Vagina (tissue), 2 donors: ENCODE data around the gene PHOSPHO2.

Source experiments
- POLR2A ChIP-seq, 2 donors: fragments of 450-650 bp; IDR thresholded peaks; one replicate each; pipeline ENCODE4 v1.6.1; 2017; ENCODE audit warnings: antibody characterized with exemption in 2 of 2, mild to moderate bottlenecking in 2 of 2, moderate library complexity in 2 of 2
- TF ChIP-seq, protein P1 (sequence below), 3 experiments: fragments of 450-650 bp in 2 of 3; fragments of 200-600 bp in 1 of 3; sonication (generic) in 1 of 3; IDR thresholded peaks; one replicate each; pipeline ENCODE4 v1.5.1; 2017 to 2019; ENCODE audit warnings: antibody characterized with exemption in 3 of 3, mild to moderate bottlenecking in 2 of 3, moderate library complexity in 2 of 3

DNA sequence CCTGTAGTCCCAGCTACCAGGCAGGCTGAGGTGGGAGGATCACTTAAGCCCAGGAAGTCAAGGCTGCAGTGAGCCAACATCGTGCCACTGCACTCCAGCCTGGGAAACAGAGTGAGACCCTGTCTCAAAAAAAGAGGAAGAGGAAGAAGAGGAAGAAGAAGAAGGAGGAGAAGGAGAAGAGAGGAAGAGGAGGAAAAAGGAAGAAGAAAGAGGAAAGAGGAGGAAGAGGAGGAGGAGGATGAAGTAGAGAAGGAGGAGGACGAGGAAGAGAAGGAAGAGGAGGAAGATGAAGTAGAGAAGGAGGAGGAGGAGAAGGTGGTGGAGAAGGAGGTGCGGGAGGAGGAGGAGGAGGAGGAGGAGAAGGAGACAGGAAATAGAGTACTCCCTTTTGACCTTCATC, 38.1 kb upstream of the PHOSPHO2 start:
- TF ChIP-seq, protein P1, sequence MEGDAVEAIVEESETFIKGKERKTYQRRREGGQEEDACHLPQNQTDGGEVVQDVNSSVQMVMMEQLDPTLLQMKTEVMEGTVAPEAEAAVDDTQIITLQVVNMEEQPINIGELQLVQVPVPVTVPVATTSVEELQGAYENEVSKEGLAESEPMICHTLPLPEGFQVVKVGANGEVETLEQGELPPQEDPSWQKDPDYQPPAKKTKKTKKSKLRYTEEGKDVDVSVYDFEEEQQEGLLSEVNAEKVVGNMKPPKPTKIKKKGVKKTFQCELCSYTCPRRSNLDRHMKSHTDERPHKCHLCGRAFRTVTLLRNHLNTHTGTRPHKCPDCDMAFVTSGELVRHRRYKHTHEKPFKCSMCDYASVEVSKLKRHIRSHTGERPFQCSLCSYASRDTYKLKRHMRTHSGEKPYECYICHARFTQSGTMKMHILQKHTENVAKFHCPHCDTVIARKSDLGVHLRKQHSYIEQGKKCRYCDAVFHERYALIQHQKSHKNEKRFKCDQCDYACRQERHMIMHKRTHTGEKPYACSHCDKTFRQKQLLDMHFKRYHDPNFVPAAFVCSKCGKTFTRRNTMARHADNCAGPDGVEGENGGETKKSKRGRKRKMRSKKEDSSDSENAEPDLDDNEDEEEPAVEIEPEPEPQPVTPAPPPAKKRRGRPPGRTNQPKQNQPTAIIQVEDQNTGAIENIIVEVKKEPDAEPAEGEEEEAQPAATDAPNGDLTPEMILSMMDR (IDR thresholded peaks at IDR 0.05) = no peak
- TF ChIP-seq POLR2A (IDR thresholded peaks at IDR 0.05) = no peak
